HG02588 (cell line): ENCODE data around the gene CCL16.

ENCODE experiments used
- ATAC-seq: cut with Tn5 transposase; IDR thresholded peaks from one replicate; pipeline ENCODE4 v1.9.1; 2021; ENCODE audit warnings: mild to moderate bottlenecking, moderate library complexity; ENCODE audit not compliant: unreplicated experiment

Gene CCL16

DNA sequence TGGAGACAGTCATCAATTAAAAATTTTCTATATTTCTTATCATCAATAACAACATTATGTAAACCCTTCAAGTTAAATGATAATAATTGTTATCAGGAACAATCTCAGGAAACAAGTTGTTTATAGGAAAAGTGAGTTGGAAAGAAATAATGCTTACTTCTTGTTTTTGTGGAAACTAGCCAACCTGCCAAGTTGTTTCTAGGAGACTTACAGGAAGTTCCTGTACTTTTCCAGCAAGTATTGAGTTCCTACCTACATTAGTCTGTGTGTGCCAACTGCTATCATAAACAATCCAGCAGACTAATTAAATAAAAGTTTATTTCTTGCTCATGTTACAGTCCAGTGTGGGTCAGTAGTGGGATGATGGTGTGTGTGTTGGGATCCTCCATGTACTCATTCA, 6.9 kb upstream of the CCL16 start:
- ATAC-seq: no peak

DNA sequence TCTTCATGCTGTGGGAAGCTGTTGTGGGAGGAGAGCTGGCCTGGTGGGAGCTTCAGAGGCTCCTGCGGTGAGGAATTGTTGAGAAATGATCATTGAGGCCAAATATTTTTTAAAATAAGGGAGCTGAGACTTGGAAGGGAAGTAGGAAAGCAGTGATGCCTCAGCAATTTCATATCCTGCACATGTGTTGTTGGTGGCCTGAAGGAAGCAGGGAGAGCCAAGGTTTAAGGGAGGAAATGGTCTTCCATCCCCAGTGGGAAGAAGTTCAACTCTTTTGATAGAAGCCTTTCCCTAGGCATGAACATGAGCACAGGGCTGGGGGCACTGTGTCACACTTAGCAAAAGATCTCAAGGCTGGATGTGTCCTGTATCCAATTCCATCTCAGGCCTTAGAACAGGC, 5.3 kb upstream of the CCL16 start, which contains the start of gene CCL14:
TSS of gene CCL14 (minus strand) at position 87 of the 400 bp plus-strand sequence. CDS start at position 7, 80 bp downstream.
- no peak for ATAC-seq

GRCh38 chr17:35984140-35984539, 2.8 kb upstream of the CCL16 start:
- ATAC-seq: no peak

GRCh38 chr17:35982409-35983191, 1.3 kb upstream of the CCL16 start:
- no peak for ATAC-seq

GRCh38 chr17:35981908-35982330, 622 bp upstream of the CCL16 start:
- no peak for ATAC-seq

GRCh38 chr17:35978346-35978745, 3.0 kb downstream of the CCL16 start:
- ATAC-seq: no peak

DNA sequence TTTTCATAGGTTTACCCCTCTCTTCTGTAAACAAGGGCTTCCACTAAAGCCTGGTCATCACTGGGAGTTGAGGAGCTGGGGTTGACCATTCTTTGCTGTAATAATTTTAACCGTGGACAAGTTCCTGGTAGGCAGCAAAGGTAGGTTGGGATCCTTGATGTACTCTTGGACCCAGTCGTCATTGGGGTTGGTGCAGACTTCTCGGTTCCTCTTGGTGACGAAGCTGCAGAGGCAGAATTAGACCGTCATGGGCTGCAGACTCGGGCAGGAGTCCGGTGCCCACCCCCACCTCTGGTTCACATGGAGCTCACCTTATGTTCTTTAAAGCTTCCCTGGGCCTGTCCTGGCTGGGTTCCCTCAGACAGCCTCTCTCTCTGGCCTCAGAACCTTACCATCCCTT, 3.8 kb downstream of the CCL16 start:
- ATAC-seq: no peak

GRCh38 chr17:35973333-35974260, 7.7 kb downstream of the CCL16 start:
- ATAC-seq: no peak

GRCh38 chr17:35972945-35973332, 8.4 kb downstream of the CCL16 start:
- ATAC-seq: no peak

DNA sequence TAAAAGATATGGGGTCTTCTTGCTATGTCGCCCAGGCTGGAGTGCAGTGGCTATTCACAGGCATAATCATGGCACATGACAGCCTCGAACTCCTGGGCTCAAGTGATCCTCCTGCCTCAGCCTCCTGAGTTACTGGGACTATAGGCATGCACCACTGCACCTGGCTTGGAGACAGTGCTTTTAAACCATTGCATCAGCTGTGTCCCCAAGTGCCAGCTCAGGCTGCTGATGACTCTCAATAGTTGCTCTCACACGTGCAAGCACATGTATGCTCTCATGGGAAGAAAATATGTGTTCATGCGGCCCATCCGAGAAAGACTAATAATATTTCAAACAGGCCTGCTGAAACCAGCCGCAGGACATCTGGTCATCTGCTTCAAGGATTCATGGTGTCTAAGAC, 8.8 kb downstream of the CCL16 start:
- no peak for ATAC-seq

GRCh38 chr17:35972066-35972465, 9.2 kb downstream of the CCL16 start:
- no peak for ATAC-seq

- ATAC-seq: no peak
Measured at GRCh38 chr17:35969558-35970380, 11.5 kb downstream of the CCL16 start.

DNA sequence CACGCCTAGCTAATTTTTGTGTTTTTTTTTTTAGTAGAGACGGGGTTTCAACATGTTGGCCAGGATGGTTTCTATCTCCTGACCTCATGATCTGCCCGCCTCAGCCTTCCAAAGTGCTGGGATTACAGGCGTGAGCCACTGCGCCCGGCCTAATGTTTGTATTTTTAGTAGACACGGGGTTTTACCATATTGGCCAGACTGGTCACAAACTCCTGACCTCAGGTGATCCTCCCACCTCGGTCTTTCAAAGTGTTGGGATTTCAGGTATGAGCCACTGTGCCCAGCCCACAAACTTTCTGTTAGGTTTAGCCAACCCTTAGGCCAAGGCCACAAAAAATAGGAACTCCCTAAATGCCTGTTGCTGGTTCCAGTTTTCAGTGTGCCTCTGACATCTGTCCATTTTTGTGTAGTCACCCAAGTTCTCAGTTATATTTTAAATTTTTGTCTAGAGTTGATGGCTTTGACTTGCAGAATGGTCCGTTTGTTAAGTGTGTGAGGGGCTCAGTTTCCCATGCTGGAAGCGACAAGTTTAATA, 12.7 kb downstream of the CCL16 start:
- no peak for ATAC-seq

- no peak for ATAC-seq
Measured at GRCh38 chr17:35965272-35965671, 16.0 kb downstream of the CCL16 start.

GRCh38 chr17:35963663-35964062, 17.6 kb downstream of the CCL16 start:
- no peak for ATAC-seq

DNA sequence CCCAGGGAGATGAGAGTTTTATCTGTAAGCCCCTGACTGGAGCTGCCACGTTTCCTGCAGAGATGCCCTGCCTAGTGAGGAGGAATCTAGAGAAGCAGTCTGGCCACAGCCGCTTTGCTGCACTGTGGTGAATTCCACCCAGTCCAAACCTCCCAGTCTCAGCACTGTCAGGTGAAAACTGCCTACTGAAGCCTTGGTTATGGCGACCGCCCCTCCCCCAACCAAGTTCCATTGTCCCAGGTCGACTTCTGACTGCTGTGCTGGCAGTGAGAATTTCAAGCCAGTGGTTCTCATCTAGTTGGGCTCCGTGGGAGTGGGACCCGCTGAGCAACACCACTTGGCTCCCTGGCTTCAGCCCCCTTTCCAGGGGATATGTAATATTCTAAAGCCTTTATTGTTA, 27.6 kb downstream of the CCL16 start:
- no peak for ATAC-seq

DNA sequence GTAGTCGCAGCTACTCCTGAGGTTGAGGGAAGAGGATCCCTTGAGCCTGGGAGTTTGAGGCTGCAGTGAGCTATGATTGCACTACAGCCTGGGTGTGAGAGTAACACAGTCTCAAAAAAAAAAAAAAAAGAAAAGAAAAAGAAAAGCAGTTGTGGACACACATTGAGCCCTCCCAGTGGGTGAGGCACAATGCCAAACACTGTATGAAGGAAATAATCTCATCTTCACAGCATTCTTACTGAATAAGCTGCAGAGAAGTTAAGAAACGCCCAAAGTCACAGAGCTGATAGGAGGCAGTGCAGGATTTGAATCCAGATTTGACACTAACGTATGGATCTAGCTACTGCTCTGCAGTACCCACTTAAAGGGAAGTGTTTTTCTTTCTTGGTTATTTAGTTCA, 31.9 kb downstream of the CCL16 start:
- ATAC-seq: no peak

DNA sequence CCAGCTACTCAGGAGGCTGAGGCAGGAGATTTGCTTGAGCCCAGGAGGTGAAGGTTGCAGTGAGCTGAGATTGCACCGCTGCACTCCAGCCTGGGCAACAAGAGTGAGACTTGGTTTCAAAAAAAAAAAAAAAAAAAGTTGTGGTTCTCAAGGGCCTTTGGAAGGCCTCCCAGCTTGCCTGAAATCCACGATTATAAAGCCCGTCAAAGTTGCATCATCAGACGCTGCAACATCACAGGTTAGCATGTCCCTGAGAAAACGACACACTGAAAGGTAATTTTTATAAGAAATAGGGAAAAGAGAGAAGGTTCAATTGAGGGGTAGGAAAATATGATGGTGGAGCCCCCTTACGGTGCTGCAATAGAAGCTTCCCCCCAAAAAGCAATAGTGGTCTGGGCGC, 33.2 kb downstream of the CCL16 start:
- no peak for ATAC-seq

DNA sequence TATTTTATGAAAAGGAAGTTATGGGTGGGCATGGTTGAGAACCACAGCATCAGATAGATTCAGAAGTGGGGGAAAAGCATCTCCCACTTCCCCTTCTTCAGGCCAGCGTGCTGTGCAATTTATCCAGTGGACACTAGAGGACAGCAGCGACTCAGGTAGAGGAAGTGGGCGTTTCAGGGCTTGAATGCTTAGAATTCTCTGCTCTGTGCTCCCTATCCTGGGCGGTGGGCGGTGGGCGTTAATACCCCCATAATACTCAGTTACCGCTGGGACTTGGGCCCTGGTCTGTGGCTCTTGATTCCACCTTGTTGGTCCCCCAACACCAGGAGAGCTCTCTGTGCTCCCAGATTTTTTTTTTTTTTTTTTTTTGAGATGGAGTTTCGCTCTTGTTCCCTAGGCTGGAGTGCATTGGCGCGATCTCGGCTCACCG, 34.1 kb downstream of the CCL16 start:
- ATAC-seq: no peak

GRCh38 chr17:35944151-35944550, 37.1 kb downstream of the CCL16 start:
- no peak for ATAC-seq

DNA sequence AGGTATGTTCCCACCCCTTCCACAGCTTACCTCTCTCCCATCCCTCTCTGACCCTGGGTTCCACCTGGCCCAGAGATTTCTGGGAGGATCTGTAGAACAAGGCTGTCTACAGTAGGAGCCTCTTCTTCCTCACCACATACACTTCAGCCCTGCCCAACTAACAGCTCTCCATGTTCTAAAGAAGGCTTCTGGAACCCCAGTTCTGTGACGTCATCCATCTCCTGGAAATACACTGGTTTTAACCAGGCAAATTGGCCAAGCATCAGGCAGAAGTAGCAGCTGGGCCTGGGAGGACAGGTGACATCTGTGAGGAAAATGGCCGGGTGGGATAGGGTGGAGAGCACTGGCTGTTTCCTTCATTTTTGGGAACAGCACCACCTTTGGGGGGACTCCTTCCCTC, 37.8 kb downstream of the CCL16 start, which contains the start of gene LYZL6:
TSS of gene LYZL6 (minus strand) at position 177 of the 400 bp plus-strand sequence. CDS start 4,357 bp downstream, outside the sequence.
- no peak for ATAC-seq
